CD4-positive, alpha-beta T cell treated with Interleukin-4 for 1 hour (primary cell): ENCODE measurements around the gene TRABD2B.

ENCODE experiments used
- DNase-seq, 2 donors: peaks; one replicate each; pipeline ENCODE4 v3.0.0-alpha.2; 2020 to 2022

TRABD2B gene

GRCh38 chr1:47871799-47872353, 125.3 kb downstream of the TRABD2B start:
- no peak for DNase-seq

GRCh38 chr1:47870946-47871676, 126.1 kb downstream of the TRABD2B start:
- DNase-seq: no peak

GRCh38 chr1:47870480-47870879, 126.7 kb downstream of the TRABD2B start:
- DNase-seq: no peak

GRCh38 chr1:47868348-47868676, 128.9 kb downstream of the TRABD2B start:
- no peak for DNase-seq

- no peak for DNase-seq
Measured at GRCh38 chr1:47867438-47868347, 129.5 kb downstream of the TRABD2B start.

GRCh38 chr1:47866601-47867437, 130.4 kb downstream of the TRABD2B start:
- no peak for DNase-seq

- DNase-seq: no peak
Measured at GRCh38 chr1:47865881-47866535, 131.2 kb downstream of the TRABD2B start.

GRCh38 chr1:47859092-47859743, 138.0 kb downstream of the TRABD2B start:
- DNase-seq: no peak

- no peak for DNase-seq
Measured at GRCh38 chr1:47856996-47857395, 140.2 kb downstream of the TRABD2B start.

- no peak for DNase-seq
Measured at GRCh38 chr1:47855230-47855629, 142.0 kb downstream of the TRABD2B start.

GRCh38 chr1:47854552-47855144, 142.5 kb downstream of the TRABD2B start:
- no peak for DNase-seq

- no peak for DNase-seq
Measured at GRCh38 chr1:47853852-47854251, 143.3 kb downstream of the TRABD2B start.

GRCh38 chr1:47853059-47853458, 144.1 kb downstream of the TRABD2B start:
- DNase-seq: no peak

- DNase-seq: no peak
Measured at GRCh38 chr1:47852006-47852718, 145.0 kb downstream of the TRABD2B start.

- no peak for DNase-seq
Measured at GRCh38 chr1:47850451-47850850, 146.7 kb downstream of the TRABD2B start.

GRCh38 chr1:47849591-47850261, 147.5 kb downstream of the TRABD2B start:
- DNase-seq: no peak

GRCh38 chr1:47849005-47849521, 148.1 kb downstream of the TRABD2B start:
- DNase-seq: no peak

- no peak for DNase-seq
Measured at GRCh38 chr1:47847763-47848162, 149.4 kb downstream of the TRABD2B start.

- no peak for DNase-seq
Measured at GRCh38 chr1:47844558-47844955, 152.6 kb downstream of the TRABD2B start.
